ENCODE results near the gene MRM2. TPM values are rescaled to one million over a fixed set of nuclear protein-coding genes. Genes with fewer than 3 reads are reported as not detected.

Gene MRM2
- total RNA-seq, 1 donor from 2014 or later: 25.3 TPM

DNA sequence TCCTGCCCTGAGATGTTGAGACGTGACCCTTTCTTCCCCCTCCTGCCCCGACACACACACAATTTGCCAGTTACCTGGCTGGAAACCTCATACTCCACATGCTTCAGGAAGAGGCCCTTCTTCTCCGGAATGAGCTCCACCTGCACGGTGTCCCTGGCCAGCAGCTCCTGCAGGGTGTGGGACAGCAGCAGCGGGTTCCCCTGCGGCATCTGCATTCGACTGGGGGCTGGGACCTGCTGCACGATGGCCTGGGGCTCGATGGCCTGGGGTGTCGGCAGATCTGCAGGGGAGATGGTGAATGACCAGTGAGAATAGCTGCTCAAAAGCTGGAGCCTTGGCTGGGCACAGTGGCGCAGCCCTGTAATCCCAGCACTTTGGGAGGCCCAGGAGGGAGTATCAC is 36.0 kb upstream of the MRM2 start:
- Mint-ChIP-seq H3K27ac (no peak overlapping the region), H3K27me3 (ENCODE audit: low read depth) (no peaks in the 10 kb centered on the region), H3K9me3 (no peaks in the 10 kb centered on the region), H3K36me3 (peaks cover 18% of the 10 kb centered on the region), H3K4me3 (no peak overlapping the region), H3K4me1 (peaks cover 27% of the 10 kb centered on the region)
- DNase-seq (ENCODE audit: low spot score in 2 of 2, unreplicated experiment in 2 of 2): no peak
- TF ChIP-seq, protein P1, sequence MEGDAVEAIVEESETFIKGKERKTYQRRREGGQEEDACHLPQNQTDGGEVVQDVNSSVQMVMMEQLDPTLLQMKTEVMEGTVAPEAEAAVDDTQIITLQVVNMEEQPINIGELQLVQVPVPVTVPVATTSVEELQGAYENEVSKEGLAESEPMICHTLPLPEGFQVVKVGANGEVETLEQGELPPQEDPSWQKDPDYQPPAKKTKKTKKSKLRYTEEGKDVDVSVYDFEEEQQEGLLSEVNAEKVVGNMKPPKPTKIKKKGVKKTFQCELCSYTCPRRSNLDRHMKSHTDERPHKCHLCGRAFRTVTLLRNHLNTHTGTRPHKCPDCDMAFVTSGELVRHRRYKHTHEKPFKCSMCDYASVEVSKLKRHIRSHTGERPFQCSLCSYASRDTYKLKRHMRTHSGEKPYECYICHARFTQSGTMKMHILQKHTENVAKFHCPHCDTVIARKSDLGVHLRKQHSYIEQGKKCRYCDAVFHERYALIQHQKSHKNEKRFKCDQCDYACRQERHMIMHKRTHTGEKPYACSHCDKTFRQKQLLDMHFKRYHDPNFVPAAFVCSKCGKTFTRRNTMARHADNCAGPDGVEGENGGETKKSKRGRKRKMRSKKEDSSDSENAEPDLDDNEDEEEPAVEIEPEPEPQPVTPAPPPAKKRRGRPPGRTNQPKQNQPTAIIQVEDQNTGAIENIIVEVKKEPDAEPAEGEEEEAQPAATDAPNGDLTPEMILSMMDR (IDR thresholded peaks at IDR 0.05; ENCODE audit: unreplicated experiment): no peak

DNA sequence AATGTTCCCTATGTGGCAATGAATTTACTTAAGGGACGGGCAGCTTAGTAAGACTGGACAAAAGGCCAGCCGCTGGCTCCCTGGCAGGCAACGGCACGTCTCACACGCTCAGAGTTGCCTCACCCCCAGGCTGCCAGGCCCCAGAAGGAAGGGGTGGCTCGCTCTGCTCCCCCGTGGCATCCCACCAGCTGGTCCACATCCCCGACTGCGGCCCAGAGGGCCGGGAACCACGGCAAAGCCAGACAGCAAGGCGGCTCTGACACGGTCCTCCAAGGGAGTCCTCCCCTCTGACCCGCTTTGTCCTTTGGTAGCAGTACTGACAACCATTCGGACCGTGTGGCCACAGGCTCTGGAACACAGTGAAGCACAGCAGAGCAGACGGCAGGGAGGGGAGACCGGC is 34.1 kb upstream of the MRM2 start:
- Mint-ChIP-seq H3K4me1 (peaks cover 11% of the 10 kb centered on the region), H3K36me3 (peaks cover 24% of the 10 kb centered on the region), H3K4me3 (no peak overlapping the region), H3K9me3 (no peaks in the 10 kb centered on the region), H3K27ac (no peak overlapping the region), H3K27me3 (ENCODE audit: low read depth) (no peaks in the 10 kb centered on the region)
- no peak for DNase-seq (ENCODE audit: low spot score in 2 of 2, unreplicated experiment in 2 of 2)
- TF ChIP-seq, protein P1 (IDR thresholded peaks at IDR 0.05; ENCODE audit: unreplicated experiment): no peak

DNA sequence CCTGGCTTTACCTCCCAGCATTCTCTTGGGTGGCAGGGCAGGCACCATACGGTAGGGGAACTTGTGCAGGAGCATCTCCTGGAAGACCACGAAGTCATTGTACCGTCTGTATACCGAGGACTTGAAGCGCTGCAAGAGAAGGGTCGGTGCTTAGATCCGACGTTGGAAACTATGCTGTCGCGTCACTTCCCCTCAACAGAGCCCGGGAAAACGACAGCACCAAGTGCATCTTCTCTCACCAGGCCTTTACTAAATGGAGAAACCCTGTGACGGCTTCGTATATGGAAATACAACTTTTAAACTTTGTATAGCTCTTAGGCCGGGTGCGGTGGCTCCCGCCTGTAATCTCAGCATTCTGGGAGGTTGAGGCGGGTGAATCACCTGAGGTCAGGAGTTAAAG is 33.1 kb upstream of the MRM2 start:
- no peaks in the 10 kb centered on the region for H3K9me3 Mint-ChIP-seq
- no peak for DNase-seq (ENCODE audit: low spot score in 2 of 2, unreplicated experiment in 2 of 2)
- TF ChIP-seq, protein P1 (IDR thresholded peaks at IDR 0.05; ENCODE audit: unreplicated experiment): no peak
- no peak overlapping the region for H3K27ac Mint-ChIP-seq
- no peaks in the 10 kb centered on the region for H3K27me3 Mint-ChIP-seq (ENCODE audit: low read depth)
- H3K36me3 Mint-ChIP-seq: peaks cover 24% of the 10 kb centered on the region
- H3K4me3 Mint-ChIP-seq: no peak overlapping the region
- H3K4me1 Mint-ChIP-seq: peaks cover 5% of the 10 kb centered on the region

DNA sequence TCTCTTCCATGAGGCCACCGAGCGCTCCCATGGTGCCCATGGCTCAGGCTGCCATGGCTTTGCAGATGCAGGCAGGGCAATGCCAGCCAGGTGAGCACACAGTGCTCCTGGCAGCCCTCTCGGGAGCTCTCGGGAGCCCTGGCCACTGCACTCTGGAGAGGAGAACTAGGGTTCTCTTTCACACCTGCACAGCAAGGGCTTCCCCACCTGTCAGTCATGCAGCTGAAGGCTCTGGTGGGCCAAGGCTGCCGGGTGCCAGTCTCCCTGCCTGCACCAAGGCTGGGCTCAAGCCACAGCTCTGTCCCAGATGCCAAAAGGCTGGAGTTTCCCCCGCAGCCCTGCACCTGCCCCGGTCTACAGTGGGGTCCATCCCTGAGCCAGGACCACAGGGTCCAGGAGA is 32.7 kb upstream of the MRM2 start:
- no peak for DNase-seq (ENCODE audit: low spot score in 2 of 2, unreplicated experiment in 2 of 2)
- Mint-ChIP-seq H3K27me3 (ENCODE audit: low read depth) (no peaks in the 10 kb centered on the region), H3K9me3 (no peaks in the 10 kb centered on the region), H3K4me1 (peaks cover 2% of the 10 kb centered on the region), H3K27ac (no peak overlapping the region), H3K4me3 (no peak overlapping the region), H3K36me3 (peaks cover 24% of the 10 kb centered on the region)
- TF ChIP-seq, protein P1 (IDR thresholded peaks at IDR 0.05; ENCODE audit: unreplicated experiment): no peak

DNA sequence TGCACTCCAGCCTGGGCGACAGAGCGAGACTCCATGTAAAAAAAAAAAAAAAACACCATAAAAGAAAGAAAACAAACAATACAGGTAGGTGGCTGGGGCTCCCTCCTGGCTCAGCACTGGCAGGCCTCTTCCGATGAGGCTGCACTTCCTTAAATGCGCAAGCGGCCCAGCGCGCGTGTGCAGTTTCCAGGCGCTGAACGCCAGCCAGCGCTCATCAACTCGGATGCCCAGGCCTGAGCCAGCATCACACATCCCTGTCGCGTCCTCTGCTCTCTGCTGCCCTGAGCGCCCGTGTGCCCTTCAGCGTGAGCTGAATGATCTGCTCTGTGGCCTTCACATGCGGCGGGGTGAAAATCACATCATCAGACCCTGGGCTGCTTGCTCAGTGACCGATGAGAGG is 31.9 kb upstream of the MRM2 start:
- H3K27ac Mint-ChIP-seq: no peak overlapping the region

More for the DNA sequence above, 31.9 kb upstream of the MRM2 start:
- H3K27me3 Mint-ChIP-seq (ENCODE audit: low read depth): no peaks in the 10 kb centered on the region
- peaks cover 4% of the 10 kb centered on the region for H3K4me1 Mint-ChIP-seq
- peaks cover 29% of the 10 kb centered on the region for H3K36me3 Mint-ChIP-seq
- TF ChIP-seq, protein P1 (IDR thresholded peaks at IDR 0.05; ENCODE audit: unreplicated experiment): no peak
- no peak overlapping the region for H3K4me3 Mint-ChIP-seq
- no peak for DNase-seq (ENCODE audit: low spot score in 2 of 2, unreplicated experiment in 2 of 2)
- H3K9me3 Mint-ChIP-seq: no peaks in the 10 kb centered on the region
